ENCODE results near the gene ADGRF1. TPM values are rescaled to one million over a fixed set of nuclear protein-coding genes. Genes with fewer than 3 reads are reported as not detected.
A peak's percentile ranks its signal among the peaks of the same experiment; 100 is the strongest.

The ADGRF1 gene
- total and polyA plus RNA-seq, 8 donors = 0.08 to 1.7 (median 0.45) TPM

DNA sequence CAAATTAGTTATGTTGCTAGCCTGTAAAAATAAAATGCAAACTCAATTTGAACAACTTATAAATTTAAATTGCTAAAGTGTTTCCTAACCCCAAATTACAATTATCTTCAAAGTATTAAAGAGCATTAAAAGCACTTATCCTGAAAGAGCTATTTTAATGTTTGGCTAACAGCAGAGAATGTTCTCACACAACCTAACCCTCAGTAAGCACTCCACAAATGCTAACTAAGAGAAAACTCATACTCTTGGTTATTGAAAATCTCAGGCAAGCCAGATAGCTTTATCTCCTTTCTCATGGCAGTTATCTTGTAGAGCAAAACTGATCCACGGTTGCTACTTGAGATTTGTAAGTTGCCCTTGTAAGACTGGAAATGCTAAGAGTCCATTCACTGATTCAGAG lies 30.5 kb upstream of the ADGRF1 start:
- TF ChIP-seq, protein P1, sequence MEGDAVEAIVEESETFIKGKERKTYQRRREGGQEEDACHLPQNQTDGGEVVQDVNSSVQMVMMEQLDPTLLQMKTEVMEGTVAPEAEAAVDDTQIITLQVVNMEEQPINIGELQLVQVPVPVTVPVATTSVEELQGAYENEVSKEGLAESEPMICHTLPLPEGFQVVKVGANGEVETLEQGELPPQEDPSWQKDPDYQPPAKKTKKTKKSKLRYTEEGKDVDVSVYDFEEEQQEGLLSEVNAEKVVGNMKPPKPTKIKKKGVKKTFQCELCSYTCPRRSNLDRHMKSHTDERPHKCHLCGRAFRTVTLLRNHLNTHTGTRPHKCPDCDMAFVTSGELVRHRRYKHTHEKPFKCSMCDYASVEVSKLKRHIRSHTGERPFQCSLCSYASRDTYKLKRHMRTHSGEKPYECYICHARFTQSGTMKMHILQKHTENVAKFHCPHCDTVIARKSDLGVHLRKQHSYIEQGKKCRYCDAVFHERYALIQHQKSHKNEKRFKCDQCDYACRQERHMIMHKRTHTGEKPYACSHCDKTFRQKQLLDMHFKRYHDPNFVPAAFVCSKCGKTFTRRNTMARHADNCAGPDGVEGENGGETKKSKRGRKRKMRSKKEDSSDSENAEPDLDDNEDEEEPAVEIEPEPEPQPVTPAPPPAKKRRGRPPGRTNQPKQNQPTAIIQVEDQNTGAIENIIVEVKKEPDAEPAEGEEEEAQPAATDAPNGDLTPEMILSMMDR (IDR thresholded peaks at IDR 0.05) = no peak
- no peak for ATAC-seq
- no peaks in the 10 kb centered on the region for H3K27me3 ChIP-seq
- H3K4me1 ChIP-seq = peaks cover 0 to 10% (median 4%) of the 10 kb centered on the region in 3 donors
- FAIRE-seq = no peak
- WGBS, 2 donors = 1 to 39% methylated on average over 1 of the region's 1 CpG
- H3K36me3 ChIP-seq = no peaks in the 10 kb centered on the region
- no peaks in the 10 kb centered on the region for H3K9me3 ChIP-seq
- intact Hi-C loops (cut with DNase I) = no loop called here
- H3K4me3 ChIP-seq = no peak overlapping the region
- no peak for DNase-seq
- no peak overlapping the region for H3K27ac ChIP-seq

- Histone ChIP-seq H3K4me3 (no peak overlapping the region), H3K27me3 (no peaks in the 10 kb centered on the region), H3K27ac (no peak overlapping the region), H3K4me1 (peaks cover 0 to 6% (median 4%) of the 10 kb centered on the region in 3 donors), H3K36me3 (no peaks in the 10 kb centered on the region), H3K9me3 (no peaks in the 10 kb centered on the region)
- FAIRE-seq (no peak), ATAC-seq (no peak), DNase-seq (no peak)
- WGBS, 2 donors = 12 to 17% methylated on average over 1 of the region's 1 CpG
- intact Hi-C loops (cut with DNase I) = no loop called here
- TF ChIP-seq, protein P1 (IDR thresholded peaks at IDR 0.05) = no peak
Measured at GRCh38 chr6:47071681-47072080, 29.5 kb upstream of the ADGRF1 start.

DNA sequence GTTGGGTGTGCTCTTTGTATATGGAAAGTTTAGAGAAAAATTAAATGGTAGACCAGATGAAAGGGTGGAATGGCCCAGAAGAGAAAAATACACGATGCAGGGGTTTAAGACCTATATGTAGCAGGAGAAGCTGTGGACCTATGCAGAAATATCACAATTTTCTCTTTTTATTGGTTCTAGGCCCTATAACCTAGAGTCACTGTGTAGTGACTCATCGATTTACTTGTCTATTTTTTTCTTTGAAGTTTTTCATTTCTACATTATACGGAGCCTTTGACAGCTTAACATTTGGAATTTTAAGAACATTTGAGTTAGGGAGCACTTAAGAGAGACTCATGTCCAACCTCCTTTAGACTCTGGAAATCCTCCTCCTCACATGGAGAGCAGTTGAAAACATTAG lies 28.3 kb upstream of the ADGRF1 start:
- intact Hi-C loops (cut with DNase I) = no loop called here
- Histone ChIP-seq H3K4me3 (no peak overlapping the region), H3K27ac (no peak overlapping the region), H3K27me3 (no peaks in the 10 kb centered on the region), H3K9me3 (no peaks in the 10 kb centered on the region), H3K36me3 (no peaks in the 10 kb centered on the region), H3K4me1 (no peaks in the 10 kb centered on the region)
- WGBS, 2 donors = 83 to 90% methylated on average over 3 of the region's 3 CpGs
- TF ChIP-seq, protein P1 (IDR thresholded peaks at IDR 0.05) = no peak
- no peak for ATAC-seq
- no peak for FAIRE-seq
- DNase-seq = no peak

DNA sequence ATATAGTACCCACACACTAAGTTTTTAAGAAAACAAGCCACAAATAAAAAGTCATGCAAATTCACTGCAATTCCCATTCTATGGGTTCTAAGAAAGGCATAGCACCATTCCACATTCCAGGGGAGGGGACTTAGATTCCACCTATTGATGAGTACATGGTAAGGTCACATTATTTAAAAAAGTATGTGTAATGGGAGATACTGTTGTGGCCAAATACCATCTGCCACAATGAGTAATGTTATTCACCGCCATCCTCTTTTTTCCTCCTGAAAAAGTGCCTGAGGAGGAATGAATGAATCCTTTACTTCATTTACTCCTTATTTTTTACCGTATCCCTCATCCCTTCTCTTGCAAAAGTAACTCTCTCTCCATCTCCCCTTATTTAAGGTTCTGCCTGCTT lies 27.0 kb upstream of the ADGRF1 start:
- no peaks in the 10 kb centered on the region for H3K4me1 ChIP-seq
- TF ChIP-seq, protein P1 (IDR thresholded peaks at IDR 0.05) = no peak
- 92% methylated on average over 2 of the region's 2 CpGs for WGBS, 2 donors
- no peak overlapping the region for H3K4me3 ChIP-seq
- no peaks in the 10 kb centered on the region for H3K27me3 ChIP-seq
- H3K27ac ChIP-seq = no peak overlapping the region
- ATAC-seq (no peak), FAIRE-seq (no peak), DNase-seq (no peak)
- intact Hi-C loops (cut with DNase I) = no loop called here
- H3K36me3 ChIP-seq = no peaks in the 10 kb centered on the region
- no peaks in the 10 kb centered on the region for H3K9me3 ChIP-seq

- FAIRE-seq = peak; percentile 20
- Histone ChIP-seq H3K27ac (no peak overlapping the region), H3K9me3 (no peaks in the 10 kb centered on the region), H3K36me3 (no peaks in the 10 kb centered on the region), H3K4me1 (no peaks in the 10 kb centered on the region), H3K27me3 (no peaks in the 10 kb centered on the region), H3K4me3 (no peak overlapping the region)
- DNase-seq = no peak
- no peak for ATAC-seq
- TF ChIP-seq, protein P1 (IDR thresholded peaks at IDR 0.05) = no peak
- WGBS, 2 donors = 81 to 85% methylated on average over 1 of the region's 1 CpG
- intact Hi-C loops (cut with DNase I) = no loop called here
Measured at GRCh38 chr6:47066418-47066817, 24.3 kb upstream of the ADGRF1 start.

Data from pancreas (tissue), 10 donors.